Heart right ventricle (tissue), 16 donors: ENCODE results near the gene CCND2. TPM values are rescaled to one million over a fixed set of nuclear protein-coding genes. Genes with fewer than 3 reads are reported as not detected.
A peak's percentile ranks its signal among the peaks of the same experiment; 100 is the strongest.

ENCODE experiments used
- ATAC-seq, 8 donors: fragments of 200-7000 bp; cut with Tn5 transposase; one replicate each; pipeline ENCODE4 v1.9.1; 2020; ENCODE audit warnings: mild to moderate bottlenecking in 8 of 8, moderate library complexity in 8 of 8, moderate number of reproducible peaks in 1 of 8
- DNase-seq, 2 donors: peaks; one replicate each; pipeline ENCODE4 v3.0.0-alpha.2; 2020
- H3K27ac ChIP-seq, 10 donors: fragments of 200-600 bp; sonication (generic) in 2 of 10; one replicate each; pipeline versions ENCODE4 v1.5.0 to v1.8.0; 2020 to 2022; ENCODE audit warnings: mild to moderate bottlenecking in 3 of 10
- H3K27me3 ChIP-seq, 7 donors: fragments of 200-600 bp; one replicate each; pipeline ENCODE4 v1.8.0; 2021 to 2022; ENCODE audit warnings: mild to moderate bottlenecking in 2 of 7
- H3K36me3 ChIP-seq, 9 donors: fragments of 200-600 bp; sonication (generic) in 1 of 9; one replicate each; pipeline versions ENCODE4 v1.5.0 to v1.8.0; 2020 to 2022; ENCODE audit warnings: mild to moderate bottlenecking in 2 of 9
- H3K4me1 ChIP-seq, 9 donors: fragments of 200-600 bp; sonication (generic) in 1 of 9; one replicate each; pipeline versions ENCODE4 v1.5.0 to v1.8.0; 2020 to 2022; ENCODE audit warnings: mild to moderate bottlenecking in 4 of 9
- H3K4me3 ChIP-seq, 10 donors: fragments of 200-600 bp; sonication (generic) in 2 of 10; one replicate each; pipeline versions ENCODE4 v1.5.0 to v1.8.0; 2020 to 2022; ENCODE audit warnings: mild to moderate bottlenecking in 7 of 10, moderate library complexity in 2 of 10
- H3K9me3 ChIP-seq, 11 donors: fragments of 200-600 bp in 10 of 11; sonication (generic) in 2 of 11; one replicate each; pipeline versions ENCODE4 v1.5.0 to v1.8.0; 2013 to 2022; ENCODE audit warnings: mild to moderate bottlenecking in 2 of 11, control low read depth in 1 of 11, moderate library complexity in 1 of 11
- WGBS, 2 donors: extraction: QIAGEN DNeasy Blood & Tissue Kit; methylation state at CpG; one replicate each; pipeline ENCODE4 v1.1.7; 2013; ENCODE audit warnings: inconsistent platforms in 1 of 2; 5-methylcytosine and 5-hydroxymethylcytosine counted together
- intact Hi-C, 10 donors: fragments of 100-400 bp; cut with DNase I; formaldehyde crosslinking; loops; one replicate each; pipeline versions ENCODE4 v1.11.1 to v1.14.2; 2022
- polyA plus RNA-seq, 2 donors: library from polyadenylated mRNA; stranded (reverse); fragments of 200-250 nt; gene quantifications; one replicate each; pipeline ENCODE4 v1.2.3, GENCODE V29; 2013
- total RNA-seq, 10 donors: library from RNA; stranded (reverse); fragmentation: NEBNext Ultra II Directional in 3 of 10; extraction: Animal tissue kit (Norgen Biotek cat#: 25700) in 3 of 10; gene quantifications; one replicate each; pipeline versions ENCODE4 v1.2.1 to v1.2.4, GENCODE V29; 2021 to 2023
- TF ChIP-seq, protein P1 (sequence below), 9 donors: fragments of 200-600 bp; sonication (generic) in 2 of 9; IDR thresholded peaks; one replicate each; pipeline versions ENCODE4 v1.5.0 to v1.8.0; 2021 to 2022; ENCODE audit warnings: antibody characterized with exemption in 9 of 9, mild to moderate bottlenecking in 5 of 9, moderate library complexity in 1 of 9
- donor health status: Arrhythmogenic right ventricular cardiomyopathy.
- donor health status: ischemic (EF 13 %, LVEDD 7.1; RV severe dilation, severe dysfunction).
- donor health status: healthy with polysubstance abuse.
- donor health status: DM: no; HTN: yes; CAD: no.
- donor health status: DM: no; HTN: no; CAD: no.
- donor health status: ischemic (EF 25% LVEDD 6.9; RV normal size, moderate dysfunction).
- donor health status: ischemic (EF 25% LVEDD 5.7; RV mildly dilated, moderate dysfunction).
- donor health status: healthy.
- donor health status: DM: yes; HTN: yes; CAD: no.
- donor health status: Ischemic cardiomyopathy.
- donor health status: ischemic (EF 35%, LVEDD 5.7; RV mildly dilated, moderate dysfunction).
- donor health status: nonischemic (EF 11% LVEDD 7.7; RV severe dilation, severe dysfunction).
- donor health status: DM: yes; HTN: yes; CAD: no.
- donor health status: PGD.
- donor health status: ischemic (EF 29% LVEDD 5.4; RV normal size, mild dysfunction).
- donor health status: nonischemic (EF 23%, LVEDD 6.1; RV moderate dilation, normal function).

CCND2 gene
- total and polyA plus RNA-seq, 12 donors: 27.5 to 515 (median 286) TPM

- 83 to 85% methylated on average over 16 of the region's 16 CpGs for WGBS, 2 donors
- Histone ChIP-seq H3K36me3 (peaks cover 0 to 99% (median 50%) of the 10 kb centered on the region in 9 donors), H3K27ac (peak overlapping the region in 2 of 10 donors; percentile 16 to 18), H3K4me3 (no peak overlapping the region), H3K9me3 (no peaks in the 10 kb centered on the region), H3K27me3 (no peaks in the 10 kb centered on the region), H3K4me1 (peaks cover 12 to 99% (median 81%) of the 10 kb centered on the region in 9 donors)
- DNase-seq (no peak), ATAC-seq (no peak)
- TF ChIP-seq, protein P1, sequence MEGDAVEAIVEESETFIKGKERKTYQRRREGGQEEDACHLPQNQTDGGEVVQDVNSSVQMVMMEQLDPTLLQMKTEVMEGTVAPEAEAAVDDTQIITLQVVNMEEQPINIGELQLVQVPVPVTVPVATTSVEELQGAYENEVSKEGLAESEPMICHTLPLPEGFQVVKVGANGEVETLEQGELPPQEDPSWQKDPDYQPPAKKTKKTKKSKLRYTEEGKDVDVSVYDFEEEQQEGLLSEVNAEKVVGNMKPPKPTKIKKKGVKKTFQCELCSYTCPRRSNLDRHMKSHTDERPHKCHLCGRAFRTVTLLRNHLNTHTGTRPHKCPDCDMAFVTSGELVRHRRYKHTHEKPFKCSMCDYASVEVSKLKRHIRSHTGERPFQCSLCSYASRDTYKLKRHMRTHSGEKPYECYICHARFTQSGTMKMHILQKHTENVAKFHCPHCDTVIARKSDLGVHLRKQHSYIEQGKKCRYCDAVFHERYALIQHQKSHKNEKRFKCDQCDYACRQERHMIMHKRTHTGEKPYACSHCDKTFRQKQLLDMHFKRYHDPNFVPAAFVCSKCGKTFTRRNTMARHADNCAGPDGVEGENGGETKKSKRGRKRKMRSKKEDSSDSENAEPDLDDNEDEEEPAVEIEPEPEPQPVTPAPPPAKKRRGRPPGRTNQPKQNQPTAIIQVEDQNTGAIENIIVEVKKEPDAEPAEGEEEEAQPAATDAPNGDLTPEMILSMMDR (IDR thresholded peaks at IDR 0.05): no peak
- intact Hi-C loops: loop anchor here in 1 of 10 donors (10.0 kb wide), 1 partner anchor 167 kb away; no protein-coding TSS in a partner anchor
Measured at GRCh38 chr12:4282103-4282891, 8.7 kb downstream of the CCND2 start.

DNA sequence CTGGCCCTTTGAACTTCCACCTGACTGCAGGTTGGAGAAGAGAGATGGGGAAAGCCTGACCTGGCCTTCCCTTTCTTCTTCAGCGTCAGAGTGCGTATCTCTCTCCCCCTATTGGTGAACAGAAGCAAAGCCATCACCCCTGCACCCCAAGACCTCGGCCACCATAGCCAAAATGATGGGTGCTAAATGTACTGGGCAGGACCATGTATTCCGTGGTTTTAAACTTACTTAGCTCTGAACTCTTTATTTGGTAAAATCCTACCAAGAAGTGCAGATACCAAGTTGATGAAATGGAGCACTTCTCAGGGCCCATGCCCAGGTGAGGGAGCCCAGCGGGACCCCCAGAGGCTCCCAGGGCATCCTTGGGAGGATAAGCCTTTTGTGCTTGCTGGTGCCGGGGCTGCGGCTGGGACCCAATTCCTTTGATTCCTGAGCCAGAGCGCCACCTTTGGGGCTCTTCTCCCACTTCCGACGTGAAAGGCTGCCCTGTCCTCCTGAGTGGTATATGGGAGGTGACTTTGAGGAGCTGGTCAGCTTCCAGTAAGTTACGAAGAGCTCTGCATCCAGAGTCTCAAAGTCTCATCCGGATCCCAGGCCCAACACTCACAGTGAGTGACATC, 9.4 kb downstream of the CCND2 start:
- WGBS, 2 donors: 68 to 72% methylated on average over 12 of the region's 12 CpGs
- Histone ChIP-seq H3K4me1 (peaks cover 13 to 99% (median 81%) of the 10 kb centered on the region in 9 donors), H3K27me3 (no peaks in the 10 kb centered on the region), H3K4me3 (no peak overlapping the region), H3K36me3 (peaks cover 0 to 99% (median 57%) of the 10 kb centered on the region in 9 donors), H3K9me3 (no peaks in the 10 kb centered on the region), H3K27ac (peak overlapping the region in 1 of 10 donors; percentile 16)
- TF ChIP-seq, protein P1 (IDR thresholded peaks at IDR 0.05): no peak
- ATAC-seq: no peak
- no peak for DNase-seq
- intact Hi-C loops: loop anchor here in 1 of 10 donors (10.0 kb wide), 1 partner anchor 168 kb away; no protein-coding TSS in a partner anchor

DNA sequence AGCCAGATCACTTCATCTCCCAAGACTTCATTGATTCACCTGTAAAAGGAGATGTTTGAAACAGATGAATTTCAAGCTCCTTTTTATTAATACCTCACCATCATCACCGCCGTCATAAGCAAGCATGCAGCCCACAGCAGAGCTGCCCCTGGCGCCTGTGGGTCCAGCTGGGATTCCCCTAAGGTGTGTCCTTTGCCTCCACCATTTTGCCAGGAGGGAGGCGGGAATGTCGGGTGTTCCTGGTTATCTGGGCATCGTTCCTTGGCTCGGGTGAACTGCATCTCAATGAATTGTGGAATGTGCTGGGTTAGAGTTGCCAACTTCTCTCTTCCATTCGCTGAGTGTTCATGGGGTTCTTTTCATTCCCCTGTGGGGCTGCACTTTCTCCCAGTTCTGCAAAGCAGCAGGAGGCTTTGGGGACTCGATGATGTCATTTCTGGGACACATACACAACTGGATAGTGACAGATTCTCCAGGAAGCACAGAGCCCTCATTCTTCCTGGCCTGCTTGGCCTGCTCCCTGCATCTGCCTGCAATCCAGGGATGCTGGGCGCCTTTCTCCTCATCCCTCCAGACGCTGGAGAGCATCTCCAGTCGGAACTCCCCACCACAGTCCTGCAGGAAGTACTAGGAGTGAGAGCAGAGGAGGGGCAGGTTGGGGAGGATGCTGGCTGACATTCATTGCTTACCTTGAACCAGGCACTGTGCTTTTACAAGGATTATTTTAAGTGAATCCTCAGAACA, 10.1 kb downstream of the CCND2 start:
- no peak overlapping the region for H3K27ac ChIP-seq
- H3K27me3 ChIP-seq: no peaks in the 10 kb centered on the region
- intact Hi-C loops: loop anchor here in 1 of 10 donors (10.0 kb wide), 1 partner anchor 169 kb away; no protein-coding TSS in a partner anchor
- WGBS, 2 donors: 50 to 52% methylated on average over 12 of the region's 12 CpGs
- peaks cover 0 to 100% (median 57%) of the 10 kb centered on the region in 9 donors for H3K36me3 ChIP-seq
- H3K4me3 ChIP-seq: no peak overlapping the region
- ATAC-seq: no peak
- TF ChIP-seq, protein P1 (IDR thresholded peaks at IDR 0.05): no peak
- no peak for DNase-seq
- no peaks in the 10 kb centered on the region for H3K9me3 ChIP-seq
- H3K4me1 ChIP-seq: peaks cover 17 to 99% (median 81%) of the 10 kb centered on the region in 9 donors

GRCh38 chr12:4284306-4284705, 10.7 kb downstream of the CCND2 start:
- WGBS, 2 donors: 61 to 82% methylated on average over 4 of the region's 4 CpGs
- Histone ChIP-seq H3K36me3 (peaks cover 0 to 100% (median 56%) of the 10 kb centered on the region in 9 donors), H3K4me1 (peaks cover 19 to 99% (median 81%) of the 10 kb centered on the region in 9 donors), H3K27ac (no peak overlapping the region), H3K9me3 (no peaks in the 10 kb centered on the region), H3K27me3 (no peaks in the 10 kb centered on the region), H3K4me3 (no peak overlapping the region)
- no peak for DNase-seq
- intact Hi-C loops: loop anchor here in 1 of 10 donors (10.0 kb wide), 1 partner anchor 170 kb away; no protein-coding TSS in a partner anchor
- no peak for ATAC-seq
- TF ChIP-seq, protein P1 (IDR thresholded peaks at IDR 0.05): no peak
